GM12891 (cell line): ENCODE results near the gene SARS1.

Experiments
- DNase-seq: peaks from one replicate; pipeline ENCODE4 v3.0.0; 2011; ENCODE audit warnings: low spot score; ENCODE audit not compliant: insufficient read length
- FAIRE-seq: peaks from 2 replicates; lab custom pipeline; 2011; peaks lifted over from hg19 to GRCh38; lab: Jason Lieb, UNC
- PAX5 ChIP-seq: IDR thresholded peaks from 2 replicates; pipeline ENCODE4 v1.6.1; 2011; ENCODE audit warnings: low read length, moderate library complexity, mild to moderate bottlenecking; ENCODE audit not compliant: insufficient read depth, severe bottlenecking
- POLR2A ChIP-seq: IDR thresholded peaks from 2 replicates; pipeline ENCODE4 v1.6.1; 2011; ENCODE audit warnings: low read depth, low read length, control low read depth
- POLR2AphosphoS5 ChIP-seq: IDR thresholded peaks from 2 replicates; pipeline ENCODE4 v1.6.1; 2011; ENCODE audit warnings: low read depth, low read length, control low read depth
- POU2F2 ChIP-seq: IDR thresholded peaks from 2 replicates; pipeline ENCODE4 v1.6.1; 2011; ENCODE audit warnings: low read depth, mild to moderate bottlenecking, control low read depth, low read length, moderate library complexity
- SPI1 ChIP-seq: IDR thresholded peaks from 2 replicates; pipeline ENCODE4 v1.6.1; 2011; ENCODE audit warnings: low read depth, low read length, control low read depth
- TAF1 ChIP-seq: IDR thresholded peaks from 2 replicates; pipeline ENCODE4 v1.6.1; 2011; ENCODE audit warnings: low read depth, low read length, control low read depth

The SARS1 gene

DNA sequence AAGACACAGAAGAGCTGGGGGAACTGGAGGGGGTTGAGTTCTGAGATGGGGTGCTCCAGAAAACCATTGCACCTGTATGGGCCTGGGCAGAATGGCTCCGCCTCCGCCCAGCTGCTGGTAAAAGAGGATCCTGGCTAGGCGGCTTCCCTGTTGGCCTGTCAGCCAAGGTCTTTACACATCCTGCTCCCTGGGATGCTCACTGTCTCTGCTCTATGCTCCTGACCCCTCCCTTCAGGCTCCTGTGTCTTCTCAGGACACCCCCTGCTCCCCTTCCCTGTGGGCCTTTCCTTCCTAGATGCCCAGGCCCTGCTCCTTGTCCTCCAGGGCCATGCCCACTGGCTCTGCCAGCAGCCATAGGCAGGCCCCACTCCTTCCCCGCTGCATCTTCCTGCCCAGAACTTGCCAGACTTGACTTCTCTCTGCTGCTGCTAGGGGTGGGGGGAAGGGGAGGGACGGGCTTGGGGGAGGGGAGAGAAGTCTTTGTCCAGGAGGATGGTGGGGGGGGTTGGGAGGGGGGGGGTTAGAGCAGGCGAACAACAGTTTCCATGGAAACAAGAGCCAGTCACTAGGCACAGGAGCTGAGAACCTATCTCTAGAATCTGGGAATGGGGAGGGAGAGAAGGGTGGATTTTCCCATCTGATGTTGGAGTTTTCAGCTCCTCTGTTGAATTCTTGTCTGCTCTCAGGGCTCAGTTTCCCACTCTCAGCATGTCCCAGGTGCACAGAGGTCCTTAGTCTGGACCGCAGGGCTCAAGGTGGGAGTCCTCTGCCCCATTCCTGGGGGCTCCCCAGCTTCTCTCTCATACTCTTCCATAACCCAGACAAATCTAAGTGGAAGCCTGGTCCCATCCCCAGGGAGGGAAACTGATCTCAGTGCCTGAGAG lies 46.2 kb downstream of the SARS1 start:
- FAIRE-seq (no peak), DNase-seq (no peak)
- no peak for TF ChIP-seq SPI1
- TF ChIP-seq TAF1: no peak
- no peak for TF ChIP-seq POU2F2
- TF ChIP-seq POLR2AphosphoS5: no peak
- TF ChIP-seq PAX5: no peak
- no peak for TF ChIP-seq POLR2A

DNA sequence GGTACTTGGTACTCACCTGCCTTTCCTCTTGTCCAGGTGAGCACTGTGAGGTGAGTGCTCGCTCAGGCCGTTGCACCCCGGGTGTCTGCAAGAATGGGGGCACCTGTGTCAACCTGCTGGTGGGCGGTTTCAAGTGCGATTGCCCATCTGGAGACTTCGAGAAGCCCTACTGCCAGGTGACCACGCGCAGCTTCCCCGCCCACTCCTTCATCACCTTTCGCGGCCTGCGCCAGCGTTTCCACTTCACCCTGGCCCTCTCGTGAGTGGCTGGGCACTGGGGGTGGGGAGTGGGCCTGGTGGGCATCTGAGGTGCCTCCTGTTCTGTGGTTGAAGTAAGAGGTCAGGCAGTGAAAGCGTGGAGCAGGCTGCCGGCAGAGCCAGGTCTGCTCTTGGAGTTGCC lies 47.3 kb downstream of the SARS1 start:
- DNase-seq (no peak), FAIRE-seq (no peak)
- TF ChIP-seq POU2F2 (no peak), SPI1 (no peak), TAF1 (no peak), POLR2AphosphoS5 (no peak), PAX5 (no peak), POLR2A (no peak)

GRCh38 chr1:109261578-109261977 lies 47.9 kb downstream of the SARS1 start:
- DNase-seq: no peak
- TF ChIP-seq POLR2A: no peak
- no peak for FAIRE-seq

- FAIRE-seq (no peak), DNase-seq (no peak)
- TF ChIP-seq POLR2A (no peak), PAX5 (no peak), POU2F2 (no peak), POLR2AphosphoS5 (no peak), SPI1 (no peak), TAF1 (no peak)
Observed at GRCh38 chr1:109262231-109263055, 48.7 kb downstream of the SARS1 start.

GRCh38 chr1:109263234-109263596 lies 49.5 kb downstream of the SARS1 start:
- FAIRE-seq: no peak
- DNase-seq: no peak
- no peak for TF ChIP-seq POLR2A
- TF ChIP-seq TAF1: no peak
- no peak for TF ChIP-seq POU2F2
- no peak for TF ChIP-seq POLR2AphosphoS5
- TF ChIP-seq PAX5: no peak
- TF ChIP-seq SPI1: no peak

GRCh38 chr1:109263597-109264378 lies 50.1 kb downstream of the SARS1 start:
- DNase-seq (peak; percentile 82), FAIRE-seq (peak; percentile 72)
- TF ChIP-seq POLR2A (no peak), TAF1 (no peak), POU2F2 (no peak), SPI1 (no peak), POLR2AphosphoS5 (no peak), PAX5 (no peak)

DNA sequence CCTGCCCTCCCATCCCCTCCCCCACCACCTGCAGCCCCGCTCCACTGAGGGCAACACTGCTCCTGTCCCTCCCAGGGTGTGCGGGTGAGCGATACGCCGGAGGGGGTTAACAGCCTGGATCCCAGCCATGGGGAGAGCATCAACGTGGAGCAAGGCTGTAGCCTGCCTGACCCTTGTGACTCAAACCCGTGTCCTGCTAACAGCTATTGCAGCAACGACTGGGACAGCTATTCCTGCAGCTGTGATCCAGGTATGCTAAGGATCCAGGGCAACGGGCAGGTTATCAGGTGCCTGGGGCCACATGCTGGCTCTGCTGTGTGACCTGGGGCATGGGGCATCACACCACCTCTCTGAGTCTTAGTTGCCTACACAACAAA lies 50.6 kb downstream of the SARS1 start:
- TF ChIP-seq POLR2AphosphoS5: no peak
- TF ChIP-seq POLR2A: no peak
- no peak for TF ChIP-seq PAX5
- no peak for TF ChIP-seq TAF1
- no peak for TF ChIP-seq SPI1
- TF ChIP-seq POU2F2: no peak
- FAIRE-seq: no peak
- no peak for DNase-seq

DNA sequence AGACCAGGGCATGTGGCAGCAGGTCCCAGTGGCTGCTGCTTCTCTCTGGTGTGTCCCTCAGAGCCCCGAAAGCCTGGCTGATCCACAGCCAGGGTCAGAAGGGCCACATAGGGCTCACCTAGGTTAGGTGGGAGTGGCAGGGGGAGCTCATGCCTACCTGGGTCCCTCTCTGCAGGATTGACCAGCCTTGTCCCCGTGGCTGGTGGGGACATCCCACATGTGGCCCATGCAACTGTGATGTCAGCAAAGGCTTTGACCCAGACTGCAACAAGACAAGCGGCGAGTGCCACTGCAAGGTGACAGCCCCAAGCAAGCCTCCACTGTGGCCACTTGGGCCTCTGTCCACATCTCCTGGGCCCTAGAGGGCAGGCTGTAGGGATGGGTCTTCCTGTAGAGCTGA lies 51.3 kb downstream of the SARS1 start:
- DNase-seq: no peak
- TF ChIP-seq SPI1 (no peak), POLR2A (no peak)
- no peak for FAIRE-seq

DNA sequence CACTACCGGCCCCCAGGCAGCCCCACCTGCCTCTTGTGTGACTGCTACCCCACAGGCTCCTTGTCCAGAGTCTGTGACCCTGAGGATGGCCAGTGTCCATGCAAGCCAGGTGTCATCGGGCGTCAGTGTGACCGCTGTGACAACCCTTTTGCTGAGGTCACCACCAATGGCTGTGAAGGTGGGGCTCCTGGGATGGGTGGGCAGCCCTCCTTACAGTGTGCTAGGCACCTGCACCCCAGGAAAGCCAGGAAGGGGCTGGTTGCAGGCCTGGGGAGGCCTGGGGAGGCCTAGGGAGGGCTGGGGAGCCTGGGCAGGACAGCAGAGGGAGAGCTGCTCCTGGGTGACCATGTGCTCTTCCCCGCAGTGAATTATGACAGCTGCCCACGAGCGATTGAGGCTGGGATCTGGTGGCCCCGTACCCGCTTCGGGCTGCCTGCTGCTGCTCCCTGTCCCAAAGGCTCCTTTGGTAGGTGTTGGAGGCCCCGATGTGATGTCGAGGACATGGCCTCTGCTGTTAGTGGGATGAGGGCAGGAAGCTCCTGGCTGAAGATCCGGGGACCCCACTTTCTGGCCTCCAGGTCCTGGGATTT lies 52.1 kb downstream of the SARS1 start:
- FAIRE-seq (no peak), DNase-seq (no peak)
- TF ChIP-seq TAF1: no peak
- TF ChIP-seq POU2F2: no peak
- TF ChIP-seq POLR2AphosphoS5: no peak
- no peak for TF ChIP-seq SPI1

- FAIRE-seq (no peak), DNase-seq (no peak)
- TF ChIP-seq SPI1: no peak
- no peak for TF ChIP-seq POLR2A
- no peak for TF ChIP-seq POU2F2
- no peak for TF ChIP-seq POLR2AphosphoS5
- no peak for TF ChIP-seq PAX5
- TF ChIP-seq TAF1: no peak
Observed at GRCh38 chr1:109266965-109267364, 53.2 kb downstream of the SARS1 start.
